ENCODE data around the gene JAML. TPM values are rescaled to one million over a fixed set of nuclear protein-coding genes. Genes with fewer than 3 reads are reported as not detected.

JAML gene
- total and polyA plus RNA-seq, 2 of the 4 experiments (the other 2 are of a cell fraction): not detected

- Histone ChIP-seq H2BK5ac (ENCODE audit: low read depth, low read length, poor library complexity, severe bottlenecking) (no peak overlapping the region), H3K9me1 (ENCODE audit: insufficient read depth, low read length) (no peaks in the 10 kb centered on the region), H3K4ac (ENCODE audit: low read depth, low read length) (no peak overlapping the region), H4K20me1 (ENCODE audit: insufficient read depth, low read length) (no peaks in the 10 kb centered on the region), H3K56ac (ENCODE audit: extremely low read depth, insufficient read depth, low read length) (no peak overlapping the region), H2AK9ac (replicated peaks; ENCODE audit: low read depth, low read length, poor library complexity) (no peak overlapping the region), H3K18ac (ENCODE audit: low read depth, low read length) (no peak overlapping the region), H2BK15ac (ENCODE audit: low read depth, low read length) (no peak overlapping the region), H3K4me1 (ENCODE audit: control insufficient read depth, insufficient read depth, low read length) (no peaks in the 10 kb centered on the region), H3K9ac (ENCODE audit: low read depth, low read length) (no peak overlapping the region), H2BK20ac (ENCODE audit: low read depth, low read length) (no peak overlapping the region), H4K8ac (ENCODE audit: low read depth in 2 of 2, low read length in 2 of 2) (no peak overlapping the region), H2AFZ (replicated peaks; ENCODE audit: low read length, poor library complexity) (no peak overlapping the region), H3K36me3 (ENCODE audit: control insufficient read depth, insufficient read depth, low read length) (no peaks in the 10 kb centered on the region), H2BK120ac (ENCODE audit: low read depth, low read length) (no peak overlapping the region), H3K27ac (ENCODE audit: insufficient read depth, low read length) (no peak overlapping the region), H2AK5ac (ENCODE audit: low read depth, low read length) (no peak overlapping the region), H3K9me3 (ENCODE audit: control insufficient read depth, insufficient read depth, low read length) (no peaks in the 10 kb centered on the region), H3K4me2 (ENCODE audit: low read depth, low read length) (no peak overlapping the region), H3K4me3 (ENCODE audit: insufficient read depth, low read depth, low read length) (no peak overlapping the region), H3K23ac (ENCODE audit: low read depth, low read length) (no peak overlapping the region), H4K91ac (ENCODE audit: insufficient read depth, low read depth, low read length) (no peak overlapping the region), H3K14ac (replicated peaks; ENCODE audit: low read depth, low read length) (no peak overlapping the region), H3K27me3 (ENCODE audit: control insufficient read depth, insufficient read depth, low read length) (peaks cover 42% of the 10 kb centered on the region), H4K5ac (ENCODE audit: low read depth, low read length) (no peak overlapping the region), H3K79me1 (ENCODE audit: low read depth in 1 of 2, low read length in 2 of 2) (no peaks in the 10 kb centered on the region)
- intact Hi-C loops (cut with micrococcal nuclease): loop anchor here (5.0 kb wide), 2 partner anchors 341 to 421 kb away; partner anchors contain the start of gene IFT46
- WGBS, 2 experiments (ENCODE audit: extremely low coverage in 2 of 2, insufficient read length in 1 of 2): 77% methylated on average over 4 of the region's 6 CpGs; no CpG with 5 or more reads in 1 of the 2 experiments
- DNase-seq (no peak), ATAC-seq (ENCODE audit: low read depth) (no peak)
- ChIA-PET POLR2A (ENCODE audit: unreplicated experiment) (no interaction called here), CTCF (interaction anchor here (1.4 kb wide), 1 partner anchor 25 kb away, joined by 3 read pairs; no protein-coding TSS in a partner anchor)
- dilution Hi-C loops (cut with HindIII; ENCODE audit: low sequenced_read_pairs, unreplicated experiment): no loop called here
- in situ Hi-C loops (cut with MboI; ENCODE audit: low sequenced_read_pairs): loop anchor here (10.0 kb wide), 1 partner anchor 208 kb away; the partner anchor contains the start of gene UBE4A
- TF ChIP-seq CEBPB (IDR thresholded peaks at IDR 0.05; ENCODE audit: low read depth, low read length): no peak
- TF ChIP-seq MAZ (IDR thresholded peaks at IDR 0.05; ENCODE audit: borderline replicate concordance, low read depth, low read length): no peak
- no peak for TF ChIP-seq RCOR1 (IDR thresholded peaks at IDR 0.05; ENCODE audit: insufficient replicate concordance, low read length)
- TF ChIP-seq SMC3 (IDR thresholded peaks at IDR 0.05; ENCODE audit: low read depth, low read length): no peak
- no peak for TF ChIP-seq MXI1 (IDR thresholded peaks at IDR 0.05; ENCODE audit: borderline replicate concordance, low read depth, low read length)
- TF ChIP-seq POLR2A (IDR thresholded peaks at IDR 0.05; ENCODE audit: low read depth, low read length): no peak
- TF ChIP-seq BHLHE40 (IDR thresholded peaks at IDR 0.05; ENCODE audit: low read depth, low read length): no peak
- TF ChIP-seq NFE2L2 (IDR thresholded peaks at IDR 0.05; ENCODE audit: low read depth, low read length): no peak
- no peak for TF ChIP-seq CHD1 (IDR thresholded peaks at IDR 0.05; ENCODE audit: low read depth, low read length)
- no peak for TF ChIP-seq USF2 (IDR thresholded peaks at IDR 0.05; ENCODE audit: low read depth, low read length)
- TF ChIP-seq, protein P1, sequence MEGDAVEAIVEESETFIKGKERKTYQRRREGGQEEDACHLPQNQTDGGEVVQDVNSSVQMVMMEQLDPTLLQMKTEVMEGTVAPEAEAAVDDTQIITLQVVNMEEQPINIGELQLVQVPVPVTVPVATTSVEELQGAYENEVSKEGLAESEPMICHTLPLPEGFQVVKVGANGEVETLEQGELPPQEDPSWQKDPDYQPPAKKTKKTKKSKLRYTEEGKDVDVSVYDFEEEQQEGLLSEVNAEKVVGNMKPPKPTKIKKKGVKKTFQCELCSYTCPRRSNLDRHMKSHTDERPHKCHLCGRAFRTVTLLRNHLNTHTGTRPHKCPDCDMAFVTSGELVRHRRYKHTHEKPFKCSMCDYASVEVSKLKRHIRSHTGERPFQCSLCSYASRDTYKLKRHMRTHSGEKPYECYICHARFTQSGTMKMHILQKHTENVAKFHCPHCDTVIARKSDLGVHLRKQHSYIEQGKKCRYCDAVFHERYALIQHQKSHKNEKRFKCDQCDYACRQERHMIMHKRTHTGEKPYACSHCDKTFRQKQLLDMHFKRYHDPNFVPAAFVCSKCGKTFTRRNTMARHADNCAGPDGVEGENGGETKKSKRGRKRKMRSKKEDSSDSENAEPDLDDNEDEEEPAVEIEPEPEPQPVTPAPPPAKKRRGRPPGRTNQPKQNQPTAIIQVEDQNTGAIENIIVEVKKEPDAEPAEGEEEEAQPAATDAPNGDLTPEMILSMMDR (conservative IDR thresholded peaks at IDR 0.05; ENCODE audit: low read depth, low read length): no peak
- no peak for TF ChIP-seq RAD21 (IDR thresholded peaks at IDR 0.05; ENCODE audit: low read length)
- TF ChIP-seq ELK1 (IDR thresholded peaks at IDR 0.05; ENCODE audit: borderline replicate concordance, low read depth, low read length): no peak
- BruUV-seq (replicated peaks): no TSS peak
Measured at GRCh38 chr11:118146554-118146953, 78.3 kb downstream of the JAML start.
